SU-DHL-6 (cell line): ENCODE results near the gene TMPRSS5.
"Not testable (repeated sequence)": the region's sequence is repeated elsewhere in the genome, so short reads cannot be mapped to it uniquely, and the experiment has no call there.

ENCODE experiments used
- EZH2phosphoT487 ChIP-seq: fragments of 200-600 bp; sonication (generic), shearing (Covaris generic); conservative IDR thresholded peaks from 2 replicates; pipeline ENCODE4 v1.6.1; 2018; ENCODE audit warnings: mild to moderate bottlenecking, antibody characterized with exemption, low read length, moderate library complexity, mixed read lengths
- TF ChIP-seq, protein P1 (sequence below): fragments of 200-600 bp; sonication (generic); IDR thresholded peaks from one replicate; pipeline ENCODE4 v1.5.1; 2017; ENCODE audit warnings: antibody characterized with exemption, mild to moderate bottlenecking, low read length, moderate library complexity; ENCODE audit not compliant: insufficient read depth, poor library complexity, severe bottlenecking

DNA sequence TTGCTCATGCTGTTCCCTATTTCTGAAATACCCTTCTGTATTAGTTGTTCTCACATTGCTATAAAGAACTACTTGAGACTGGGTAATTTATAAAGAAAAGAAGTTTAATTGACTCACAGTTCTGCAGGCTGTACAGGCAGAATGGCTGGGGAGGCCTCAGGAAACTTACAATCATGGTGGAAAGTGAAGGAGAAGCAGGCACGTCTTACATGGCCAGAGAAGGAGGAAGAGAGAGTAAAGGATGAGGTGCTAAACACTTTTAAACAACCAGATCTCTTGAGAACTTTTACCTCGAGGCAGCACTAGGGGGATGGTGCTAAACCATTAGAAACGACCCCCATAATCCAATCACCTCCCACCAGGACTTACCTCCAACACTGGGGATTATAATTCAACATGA lies 14.4 kb upstream of the TMPRSS5 start:
- TF ChIP-seq, protein P1, sequence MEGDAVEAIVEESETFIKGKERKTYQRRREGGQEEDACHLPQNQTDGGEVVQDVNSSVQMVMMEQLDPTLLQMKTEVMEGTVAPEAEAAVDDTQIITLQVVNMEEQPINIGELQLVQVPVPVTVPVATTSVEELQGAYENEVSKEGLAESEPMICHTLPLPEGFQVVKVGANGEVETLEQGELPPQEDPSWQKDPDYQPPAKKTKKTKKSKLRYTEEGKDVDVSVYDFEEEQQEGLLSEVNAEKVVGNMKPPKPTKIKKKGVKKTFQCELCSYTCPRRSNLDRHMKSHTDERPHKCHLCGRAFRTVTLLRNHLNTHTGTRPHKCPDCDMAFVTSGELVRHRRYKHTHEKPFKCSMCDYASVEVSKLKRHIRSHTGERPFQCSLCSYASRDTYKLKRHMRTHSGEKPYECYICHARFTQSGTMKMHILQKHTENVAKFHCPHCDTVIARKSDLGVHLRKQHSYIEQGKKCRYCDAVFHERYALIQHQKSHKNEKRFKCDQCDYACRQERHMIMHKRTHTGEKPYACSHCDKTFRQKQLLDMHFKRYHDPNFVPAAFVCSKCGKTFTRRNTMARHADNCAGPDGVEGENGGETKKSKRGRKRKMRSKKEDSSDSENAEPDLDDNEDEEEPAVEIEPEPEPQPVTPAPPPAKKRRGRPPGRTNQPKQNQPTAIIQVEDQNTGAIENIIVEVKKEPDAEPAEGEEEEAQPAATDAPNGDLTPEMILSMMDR: not testable (repeated sequence)
- not testable (repeated sequence) for TF ChIP-seq EZH2phosphoT487
